Stromal cell of bone marrow (primary cell): ENCODE results near the gene PRKAR1A.

Experiments used
- DNase-seq: peaks from one replicate; pipeline ENCODE4 v3.0.0-alpha.2; 2012; ENCODE audit warnings: low read depth

The PRKAR1A gene

DNA sequence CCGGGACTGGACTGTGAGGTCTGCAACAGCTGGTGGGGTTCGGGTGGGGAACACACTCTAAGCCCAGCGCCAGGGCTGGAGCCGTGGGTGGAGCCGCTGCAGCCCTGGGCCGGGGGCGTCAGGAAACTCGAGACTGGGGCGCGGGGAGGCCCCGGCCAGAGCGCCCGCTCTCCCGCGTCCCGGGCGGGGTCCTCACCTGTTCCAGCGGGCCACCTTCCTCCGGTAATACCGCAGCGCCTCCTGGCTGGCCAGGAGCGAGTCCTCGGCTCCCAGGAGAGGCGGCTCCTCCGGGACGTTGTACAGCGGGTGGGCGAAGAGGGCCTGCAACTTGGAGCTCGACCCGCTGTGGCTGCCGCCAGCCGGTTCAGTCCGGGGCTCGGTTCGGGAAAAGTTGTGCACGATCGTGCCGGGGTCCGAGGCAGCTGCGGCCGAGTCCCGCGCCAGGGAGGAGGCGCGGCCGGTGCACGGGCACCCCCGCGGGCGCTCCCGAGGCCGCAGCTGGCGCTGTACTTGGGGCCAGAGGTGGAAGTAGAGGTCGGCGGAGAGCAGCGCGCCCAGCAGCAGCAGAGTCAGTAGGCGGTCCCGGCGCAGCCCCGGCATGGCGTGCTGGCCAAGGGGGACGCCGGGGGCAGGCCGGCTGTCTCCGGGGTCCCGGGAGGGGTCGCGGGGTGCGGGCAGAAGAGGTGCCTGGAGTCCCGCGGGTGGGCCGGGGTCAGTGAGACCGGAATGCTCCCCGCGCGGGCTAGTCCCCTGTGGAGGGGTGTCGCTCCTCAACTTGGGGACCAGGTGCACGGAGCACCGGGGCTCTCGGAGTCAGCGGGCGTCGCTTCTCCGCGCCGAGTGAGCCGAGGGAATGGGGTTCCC, 88.1 kb downstream of the PRKAR1A start:
- no peak for DNase-seq
